ENCODE results near the gene SERINC5. TPM values are rescaled to one million over a fixed set of nuclear protein-coding genes. Genes with fewer than 3 reads are reported as not detected.

Gene SERINC5
- total and polyA plus RNA-seq, 7 donors = 0.70 to 8.6 (median 2.7) TPM

DNA sequence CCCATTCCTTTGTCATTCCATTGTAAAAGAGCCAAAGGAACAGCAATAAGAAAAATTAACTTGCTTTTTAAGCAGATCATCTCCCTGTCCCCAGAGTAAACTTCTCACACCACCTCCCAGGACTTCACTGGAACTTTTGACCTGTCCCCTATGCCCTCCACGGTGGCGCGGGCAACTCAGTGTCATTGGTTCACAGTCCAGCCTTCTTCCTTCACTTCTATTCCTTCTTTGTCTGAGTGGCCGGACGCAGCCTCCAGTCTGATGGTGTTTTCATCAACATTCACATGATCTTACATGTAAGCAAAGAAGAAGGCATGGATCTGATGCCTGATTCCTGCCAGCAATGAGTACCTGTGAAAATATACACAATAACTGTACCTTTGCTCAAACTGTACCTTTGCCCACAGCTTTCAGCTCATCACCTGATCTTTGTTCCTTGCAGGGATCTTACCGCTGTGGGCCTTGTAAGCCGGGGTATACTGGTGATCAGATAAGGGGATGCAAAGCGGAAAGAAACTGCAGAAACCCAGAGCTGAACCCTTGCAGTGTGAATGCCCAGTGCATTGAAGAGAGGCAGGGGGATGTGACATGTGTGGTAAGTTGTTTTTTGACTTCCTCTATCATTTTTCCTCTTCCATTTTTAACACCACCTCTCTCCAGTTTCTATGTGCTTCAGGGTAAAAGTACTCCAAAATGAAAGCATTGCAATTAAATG, 188.2 kb downstream of the SERINC5 start:
- Histone ChIP-seq H3K4me1 (no peaks in the 10 kb centered on the region), H3K9me3 (no peaks in the 10 kb centered on the region), H3K27me3 (ENCODE audit: insufficient read depth in 3 of 3, low read length in 2 of 3) (no peaks in the 10 kb centered on the region), H3K27ac (no peak overlapping the region), H3K4me3 (no peak overlapping the region), H3K36me3 (ENCODE audit: insufficient read depth in 1 of 2, low read depth in 1 of 2) (no peaks in the 10 kb centered on the region)
- TF ChIP-seq, protein P1, sequence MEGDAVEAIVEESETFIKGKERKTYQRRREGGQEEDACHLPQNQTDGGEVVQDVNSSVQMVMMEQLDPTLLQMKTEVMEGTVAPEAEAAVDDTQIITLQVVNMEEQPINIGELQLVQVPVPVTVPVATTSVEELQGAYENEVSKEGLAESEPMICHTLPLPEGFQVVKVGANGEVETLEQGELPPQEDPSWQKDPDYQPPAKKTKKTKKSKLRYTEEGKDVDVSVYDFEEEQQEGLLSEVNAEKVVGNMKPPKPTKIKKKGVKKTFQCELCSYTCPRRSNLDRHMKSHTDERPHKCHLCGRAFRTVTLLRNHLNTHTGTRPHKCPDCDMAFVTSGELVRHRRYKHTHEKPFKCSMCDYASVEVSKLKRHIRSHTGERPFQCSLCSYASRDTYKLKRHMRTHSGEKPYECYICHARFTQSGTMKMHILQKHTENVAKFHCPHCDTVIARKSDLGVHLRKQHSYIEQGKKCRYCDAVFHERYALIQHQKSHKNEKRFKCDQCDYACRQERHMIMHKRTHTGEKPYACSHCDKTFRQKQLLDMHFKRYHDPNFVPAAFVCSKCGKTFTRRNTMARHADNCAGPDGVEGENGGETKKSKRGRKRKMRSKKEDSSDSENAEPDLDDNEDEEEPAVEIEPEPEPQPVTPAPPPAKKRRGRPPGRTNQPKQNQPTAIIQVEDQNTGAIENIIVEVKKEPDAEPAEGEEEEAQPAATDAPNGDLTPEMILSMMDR (IDR thresholded peaks at IDR 0.05) = no peak
- ATAC-seq (no peak), DNase-seq (no peak)
- 95 to 96% (median 95%) methylated on average over 8 of the region's 8 CpGs for WGBS, 3 donors
- intact Hi-C loops (cut with DNase I) = no loop called here

DNA sequence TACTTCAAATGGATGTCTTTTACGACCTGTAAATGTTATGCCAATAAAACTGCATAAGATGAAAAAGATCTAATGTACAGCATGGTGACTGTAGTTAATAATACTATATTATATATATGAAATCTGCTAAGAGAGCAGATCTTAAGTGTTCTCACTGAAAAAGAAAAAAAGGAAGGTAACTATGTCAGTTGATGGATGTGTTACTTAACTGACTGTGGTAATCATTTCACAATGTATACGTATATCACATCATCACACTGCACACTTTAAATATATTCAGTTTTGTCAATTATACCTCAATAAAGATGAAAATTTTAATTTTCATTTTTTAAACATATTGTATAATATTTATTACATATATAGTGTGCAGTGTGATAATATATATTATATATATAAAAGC, 188.8 kb downstream of the SERINC5 start:
- TF ChIP-seq, protein P1 (IDR thresholded peaks at IDR 0.05) = no peak
- intact Hi-C loops (cut with DNase I) = no loop called here
- Histone ChIP-seq H3K4me3 (no peak overlapping the region), H3K9me3 (no peaks in the 10 kb centered on the region), H3K27ac (no peak overlapping the region), H3K36me3 (ENCODE audit: insufficient read depth in 1 of 2, low read depth in 1 of 2) (no peaks in the 10 kb centered on the region), H3K4me1 (no peaks in the 10 kb centered on the region), H3K27me3 (ENCODE audit: insufficient read depth in 3 of 3, low read length in 2 of 3) (no peaks in the 10 kb centered on the region)
- 82 to 90% (median 89%) methylated on average over 2 of the region's 2 CpGs for WGBS, 3 donors
- ATAC-seq = no peak
- DNase-seq = no peak

DNA sequence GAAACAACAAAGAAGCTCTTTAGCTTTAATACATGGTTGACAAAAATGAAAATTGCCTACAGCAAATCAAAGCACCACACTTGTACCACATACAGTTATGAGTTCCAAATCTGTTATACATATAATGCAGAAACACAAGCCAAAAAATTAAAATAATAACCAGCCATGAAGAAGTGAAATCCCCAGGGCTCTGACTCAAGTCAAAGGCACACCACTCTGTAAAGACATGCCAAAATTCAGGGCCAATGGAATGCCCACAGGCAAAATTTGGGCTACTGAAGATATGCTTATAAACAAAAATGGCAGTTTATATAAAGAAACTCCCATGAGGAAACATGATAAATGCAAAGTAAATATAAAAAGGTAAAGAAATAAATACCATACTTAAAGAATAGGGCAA, 191.7 kb downstream of the SERINC5 start:
- intact Hi-C loops (cut with DNase I) = no loop called here
- no peak overlapping the region for H3K4me3 ChIP-seq
- H3K27ac ChIP-seq = no peak overlapping the region
- H3K27me3 ChIP-seq (ENCODE audit: insufficient read depth in 3 of 3, low read length in 2 of 3) = no peaks in the 10 kb centered on the region
- TF ChIP-seq, protein P1 (IDR thresholded peaks at IDR 0.05) = no peak
- ATAC-seq (no peak), DNase-seq (no peak)
- H3K4me1 ChIP-seq = no peaks in the 10 kb centered on the region
- no peaks in the 10 kb centered on the region for H3K9me3 ChIP-seq
- no peaks in the 10 kb centered on the region for H3K36me3 ChIP-seq (ENCODE audit: insufficient read depth in 1 of 2, low read depth in 1 of 2)

Other genes with a start within 250 kb of the SERINC5 start
- gene THBS4, start 220.7 kb downstream of the SERINC5 start, total RNA-seq = 100 to 1,000 TPM in 2 of 4 donors, 10 to 100 TPM in 2; 27.6 to 252 (median 117) TPM
- gene THBS4, start 220.7 kb downstream of the SERINC5 start, polyA plus RNA-seq = 10 to 100 TPM; 18.6 to 49.0 (median 31.0) TPM
- not detected for gene SPZ1, start 64.0 kb upstream of the SERINC5 start, total RNA-seq
- gene SPZ1, start 64.0 kb upstream of the SERINC5 start, polyA plus RNA-seq = not detected
- 10 to 100 TPM; 21.8 to 36.7 (median 27.3) TPM for gene ZFYVE16, start 152.0 kb upstream of the SERINC5 start, total RNA-seq
- 10 to 100 TPM in 1 of 3 donors, 1 to 10 TPM in 2; 6.1 to 11.4 (median 6.1) TPM for gene ZFYVE16, start 152.0 kb upstream of the SERINC5 start, polyA plus RNA-seq
- gene FAM151B, start 232.1 kb upstream of the SERINC5 start, total RNA-seq = 1 to 10 TPM in 2 of 4 donors, under 1 TPM in 2; 0.63 to 1.4 (median 1.1) TPM
- gene FAM151B, start 232.1 kb upstream of the SERINC5 start, polyA plus RNA-seq = 1 to 10 TPM in 1 of 3 donors, under 1 TPM in 2; 0.36 to 2.1 (median 0.68) TPM

Data from psoas muscle (tissue), 8 donors.